ENCODE measurements around the gene RALGPS1. TPM values are rescaled to one million over a fixed set of nuclear protein-coding genes. Genes with fewer than 3 reads are reported as not detected.

The RALGPS1 gene
- total and polyA plus RNA-seq, 2 experiments from 2014 or later = 13.1 to 22.1 TPM

DNA sequence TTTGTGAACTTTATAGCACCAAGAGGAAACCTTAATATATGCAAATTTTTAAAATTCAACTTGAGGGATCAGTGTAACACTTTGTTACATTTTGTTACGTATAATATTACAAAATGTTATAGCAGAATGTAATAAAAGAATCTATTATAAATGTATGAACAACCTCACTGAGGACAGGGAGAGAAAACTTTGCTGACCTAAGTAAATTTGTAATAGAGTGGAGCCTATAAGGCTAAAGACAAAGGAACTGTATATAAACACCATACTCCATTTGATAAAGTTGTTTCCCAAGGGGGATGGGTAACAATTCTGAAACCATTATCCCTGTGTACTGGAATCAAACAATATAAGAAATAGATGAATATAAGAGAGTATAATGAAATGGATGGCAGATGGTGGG, 130.6 kb downstream of the RALGPS1 start:
- TF ChIP-seq EZH2phosphoT487 (IDR thresholded peaks at IDR 0.05; ENCODE audit: low read depth, severe bottlenecking, unreplicated experiment) (no peak), EZH2 (IDR thresholded peaks at IDR 0.05; ENCODE audit: borderline replicate concordance) (no peak)
- TF ChIP-seq, protein P1, sequence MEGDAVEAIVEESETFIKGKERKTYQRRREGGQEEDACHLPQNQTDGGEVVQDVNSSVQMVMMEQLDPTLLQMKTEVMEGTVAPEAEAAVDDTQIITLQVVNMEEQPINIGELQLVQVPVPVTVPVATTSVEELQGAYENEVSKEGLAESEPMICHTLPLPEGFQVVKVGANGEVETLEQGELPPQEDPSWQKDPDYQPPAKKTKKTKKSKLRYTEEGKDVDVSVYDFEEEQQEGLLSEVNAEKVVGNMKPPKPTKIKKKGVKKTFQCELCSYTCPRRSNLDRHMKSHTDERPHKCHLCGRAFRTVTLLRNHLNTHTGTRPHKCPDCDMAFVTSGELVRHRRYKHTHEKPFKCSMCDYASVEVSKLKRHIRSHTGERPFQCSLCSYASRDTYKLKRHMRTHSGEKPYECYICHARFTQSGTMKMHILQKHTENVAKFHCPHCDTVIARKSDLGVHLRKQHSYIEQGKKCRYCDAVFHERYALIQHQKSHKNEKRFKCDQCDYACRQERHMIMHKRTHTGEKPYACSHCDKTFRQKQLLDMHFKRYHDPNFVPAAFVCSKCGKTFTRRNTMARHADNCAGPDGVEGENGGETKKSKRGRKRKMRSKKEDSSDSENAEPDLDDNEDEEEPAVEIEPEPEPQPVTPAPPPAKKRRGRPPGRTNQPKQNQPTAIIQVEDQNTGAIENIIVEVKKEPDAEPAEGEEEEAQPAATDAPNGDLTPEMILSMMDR (IDR thresholded peaks at IDR 0.05; ENCODE audit: poor library complexity) = no peak
- Histone ChIP-seq H3K9me2 (replicated peaks; ENCODE audit: insufficient read depth) (no peaks in the 10 kb centered on the region), H3K4me2 (no peak overlapping the region), H3K9me3 (ENCODE audit: low read depth) (no peaks in the 10 kb centered on the region), H3K4me1 (ENCODE audit: insufficient read depth) (no peaks in the 10 kb centered on the region), H3K36me3 (replicated peaks; ENCODE audit: insufficient read depth, low read depth) (no peaks in the 10 kb centered on the region), H3K27me3 (no peaks in the 10 kb centered on the region), H3K79me2 (no peaks in the 10 kb centered on the region), H3K27ac (no peak overlapping the region), H3K4me3 (no peak overlapping the region), H2AFZ (no peak overlapping the region), H4K20me1 (ENCODE audit: insufficient read depth, poor library complexity, severe bottlenecking) (no peaks in the 10 kb centered on the region)
- WGBS (ENCODE audit: low lambda C conversion rate, missing lambda C conversion rate) = 100% methylated on average over 1 of the region's 1 CpG
- no peak for DNase-seq (ENCODE audit: low spot score)

DNA sequence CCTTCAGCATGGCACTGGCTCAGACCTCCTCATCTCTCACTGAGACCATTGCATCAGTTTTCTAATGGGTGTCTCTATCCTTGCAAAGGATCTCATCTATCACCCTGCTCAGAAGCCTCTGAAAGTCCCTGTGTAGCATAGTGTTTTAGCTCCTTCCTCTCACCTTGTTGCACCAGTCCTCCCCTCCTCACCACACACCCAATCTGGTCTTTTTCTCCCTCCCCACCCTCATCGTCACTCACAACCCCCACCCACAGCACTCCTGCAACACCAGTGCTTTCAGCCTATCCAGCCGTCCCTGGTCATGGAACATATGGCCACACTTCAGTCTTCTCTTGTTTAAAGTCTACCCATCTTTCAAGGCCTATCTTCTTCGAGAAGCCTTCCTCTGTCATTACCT, 133.4 kb downstream of the RALGPS1 start:
- Histone ChIP-seq H3K27me3 (no peaks in the 10 kb centered on the region), H3K9me3 (ENCODE audit: low read depth) (no peaks in the 10 kb centered on the region), H3K27ac (no peak overlapping the region), H3K4me2 (no peak overlapping the region), H2AFZ (no peak overlapping the region), H3K9me2 (replicated peaks; ENCODE audit: insufficient read depth) (no peaks in the 10 kb centered on the region), H4K20me1 (ENCODE audit: insufficient read depth, poor library complexity, severe bottlenecking) (no peaks in the 10 kb centered on the region), H3K79me2 (no peaks in the 10 kb centered on the region), H3K4me1 (ENCODE audit: insufficient read depth) (no peaks in the 10 kb centered on the region), H3K36me3 (replicated peaks; ENCODE audit: insufficient read depth, low read depth) (no peaks in the 10 kb centered on the region), H3K4me3 (no peak overlapping the region)
- WGBS (ENCODE audit: low lambda C conversion rate, missing lambda C conversion rate) = 98% methylated on average over 3 of the region's 3 CpGs
- no peak for DNase-seq (ENCODE audit: low spot score)
- TF ChIP-seq, protein P1 (IDR thresholded peaks at IDR 0.05; ENCODE audit: poor library complexity) = no peak
- no peak for TF ChIP-seq EZH2phosphoT487 (IDR thresholded peaks at IDR 0.05; ENCODE audit: low read depth, severe bottlenecking, unreplicated experiment)

DNA sequence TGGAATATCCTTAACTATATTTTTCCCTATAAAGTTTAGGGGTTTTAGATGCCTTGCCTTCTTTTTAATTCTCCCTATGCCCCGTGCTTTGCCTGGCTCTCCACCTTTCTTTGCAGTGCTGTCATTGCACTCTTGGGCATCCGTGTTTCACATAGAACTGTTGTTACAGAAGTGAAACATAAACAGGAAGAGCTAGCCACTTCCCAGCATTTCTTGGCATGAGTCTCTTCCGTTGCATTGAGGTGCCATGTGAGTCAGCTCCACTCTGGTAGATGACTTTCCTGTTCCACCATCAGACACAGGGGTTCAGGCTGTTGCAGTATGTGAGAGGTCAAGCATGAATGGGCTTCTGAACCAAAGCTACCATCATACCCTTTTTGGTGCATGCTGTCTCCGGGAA, 134.5 kb downstream of the RALGPS1 start:
- no peaks in the 10 kb centered on the region for H3K36me3 ChIP-seq (replicated peaks; ENCODE audit: insufficient read depth, low read depth)
- no peaks in the 10 kb centered on the region for H3K9me2 ChIP-seq (replicated peaks; ENCODE audit: insufficient read depth)
- no peak for TF ChIP-seq EZH2phosphoT487 (IDR thresholded peaks at IDR 0.05; ENCODE audit: low read depth, severe bottlenecking, unreplicated experiment)
- TF ChIP-seq, protein P1 (IDR thresholded peaks at IDR 0.05; ENCODE audit: poor library complexity) = no peak
- TF ChIP-seq EZH2 (IDR thresholded peaks at IDR 0.05; ENCODE audit: borderline replicate concordance) = no peak
- H3K4me1 ChIP-seq (ENCODE audit: insufficient read depth) = peaks cover 6% of the 10 kb centered on the region
- no peak overlapping the region for H3K4me2 ChIP-seq
- H2AFZ ChIP-seq = no peak overlapping the region
- no peaks in the 10 kb centered on the region for H4K20me1 ChIP-seq (ENCODE audit: insufficient read depth, poor library complexity, severe bottlenecking)
- H3K4me3 ChIP-seq = no peak overlapping the region
- no peaks in the 10 kb centered on the region for H3K27me3 ChIP-seq
- H3K27ac ChIP-seq = peak overlapping the region; percentile 8
- DNase-seq (ENCODE audit: low spot score) = peak; percentile 37
- WGBS (ENCODE audit: low lambda C conversion rate, missing lambda C conversion rate) = 65% methylated on average over 4 of the region's 4 CpGs
- no peaks in the 10 kb centered on the region for H3K79me2 ChIP-seq
- H3K9me3 ChIP-seq (ENCODE audit: low read depth) = no peaks in the 10 kb centered on the region

DNA sequence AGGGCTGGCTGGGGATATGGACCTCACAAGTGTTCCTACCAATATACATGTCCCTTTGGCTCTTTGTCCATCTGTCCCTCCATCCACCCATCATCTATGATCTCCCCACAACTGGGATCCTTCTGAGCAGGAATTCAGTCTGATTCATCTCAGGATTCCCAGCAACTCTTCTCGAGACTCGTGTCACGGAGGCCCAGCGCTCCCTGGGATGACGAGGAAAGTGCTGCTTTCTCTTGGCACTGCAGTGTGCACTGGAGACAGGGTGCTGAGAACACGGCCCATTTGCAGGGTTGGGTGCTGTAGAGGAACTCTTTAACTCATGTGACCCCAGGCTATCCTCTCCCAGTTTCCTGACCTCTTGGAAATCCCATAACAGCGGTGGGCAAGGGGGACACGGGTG, 135.0 kb downstream of the RALGPS1 start:
- Histone ChIP-seq H3K4me1 (ENCODE audit: insufficient read depth) (peaks cover 6% of the 10 kb centered on the region), H3K79me2 (no peaks in the 10 kb centered on the region), H2AFZ (no peak overlapping the region), H4K20me1 (ENCODE audit: insufficient read depth, poor library complexity, severe bottlenecking) (no peaks in the 10 kb centered on the region), H3K9me3 (ENCODE audit: low read depth) (no peaks in the 10 kb centered on the region), H3K4me2 (no peak overlapping the region), H3K36me3 (replicated peaks; ENCODE audit: insufficient read depth, low read depth) (no peaks in the 10 kb centered on the region), H3K27ac (no peak overlapping the region), H3K27me3 (no peaks in the 10 kb centered on the region), H3K9me2 (replicated peaks; ENCODE audit: insufficient read depth) (no peaks in the 10 kb centered on the region), H3K4me3 (no peak overlapping the region)
- TF ChIP-seq EZH2phosphoT487 (IDR thresholded peaks at IDR 0.05; ENCODE audit: low read depth, severe bottlenecking, unreplicated experiment) = no peak
- TF ChIP-seq, protein P1 (IDR thresholded peaks at IDR 0.05; ENCODE audit: poor library complexity) = no peak
- TF ChIP-seq EZH2 (IDR thresholded peaks at IDR 0.05; ENCODE audit: borderline replicate concordance) = no peak
- WGBS (ENCODE audit: low lambda C conversion rate, missing lambda C conversion rate) = 96% methylated on average over 8 of the region's 8 CpGs
- no peak for DNase-seq (ENCODE audit: low spot score)
